ENCODE results near the gene PLA2G2F. TPM values are rescaled to one million over a fixed set of nuclear protein-coding genes. Genes with fewer than 3 reads are reported as not detected.

Gene PLA2G2F
- total and polyA plus RNA-seq, 7 donors: 0.03 TPM; not detected in 6

GRCh38 chr1:20137604-20138003 is 1.5 kb upstream of the PLA2G2F start:
- no peak for DNase-seq
- H3K27ac ChIP-seq: no peak overlapping the region
- H3K36me3 ChIP-seq (ENCODE audit: insufficient read depth in 1 of 2, low read depth in 1 of 2): no peaks in the 10 kb centered on the region
- WGBS, 3 donors: 56 to 60% (median 57%) methylated on average over 1 of the region's 1 CpG
- no peaks in the 10 kb centered on the region for H3K9me3 ChIP-seq
- H3K4me3 ChIP-seq: no peak overlapping the region
- TF ChIP-seq CTCF (IDR thresholded peaks at IDR 0.05): no peak
- H3K27me3 ChIP-seq (ENCODE audit: insufficient read depth in 3 of 3, low read length in 2 of 3): peaks cover 0 to 3% (median 0%) of the 10 kb centered on the region in 3 donors
- ATAC-seq: no peak
- no peaks in the 10 kb centered on the region for H3K4me1 ChIP-seq
- intact Hi-C loops (cut with DNase I): no loop called here

- H3K27me3 ChIP-seq (ENCODE audit: insufficient read depth in 3 of 3, low read length in 2 of 3): peaks cover 0 to 3% (median 0%) of the 10 kb centered on the region in 3 donors
- no peak for ATAC-seq
- 86 to 96% (median 91%) methylated on average over 6 of the region's 6 CpGs for WGBS, 3 donors
These were observed 777 bp upstream of the PLA2G2F start for GRCh38 chr1:20138346-20138745.

GRCh38 chr1:20139776-20140612 is 871 bp downstream of the PLA2G2F start:
- peaks cover 0 to 3% (median 0%) of the 10 kb centered on the region in 3 donors for H3K27me3 ChIP-seq (ENCODE audit: insufficient read depth in 3 of 3, low read length in 2 of 3)
- no peaks in the 10 kb centered on the region for H3K4me1 ChIP-seq
- intact Hi-C loops (cut with DNase I): no loop called here
- no peak for DNase-seq
- 73 to 85% (median 79%) methylated on average over 12 to 13 of the region's 13 CpGs for WGBS, 3 donors
- H3K9me3 ChIP-seq: no peaks in the 10 kb centered on the region
- TF ChIP-seq CTCF (IDR thresholded peaks at IDR 0.05): no peak
- H3K27ac ChIP-seq: no peak overlapping the region
- H3K4me3 ChIP-seq: no peak overlapping the region
- no peaks in the 10 kb centered on the region for H3K36me3 ChIP-seq (ENCODE audit: insufficient read depth in 1 of 2, low read depth in 1 of 2)
- ATAC-seq: no peak

More at GRCh38 chr1:20138346-20138745, 777 bp upstream of the PLA2G2F start:
- no peak for TF ChIP-seq CTCF (IDR thresholded peaks at IDR 0.05)
- H3K9me3 ChIP-seq: no peaks in the 10 kb centered on the region
- H3K36me3 ChIP-seq (ENCODE audit: insufficient read depth in 1 of 2, low read depth in 1 of 2): no peaks in the 10 kb centered on the region
- intact Hi-C loops (cut with DNase I): no loop called here
- no peak overlapping the region for H3K4me3 ChIP-seq
- no peak for DNase-seq
- no peaks in the 10 kb centered on the region for H3K4me1 ChIP-seq
- no peak overlapping the region for H3K27ac ChIP-seq

GRCh38 chr1:20141001-20141400 is 1.9 kb downstream of the PLA2G2F start:
- H3K27ac ChIP-seq: no peak overlapping the region
- TF ChIP-seq CTCF (IDR thresholded peaks at IDR 0.05): no peak
- ATAC-seq: no peak
- intact Hi-C loops (cut with DNase I): no loop called here
- WGBS, 3 donors: 78 to 80% (median 80%) methylated on average over 9 of the region's 9 CpGs
- no peaks in the 10 kb centered on the region for H3K36me3 ChIP-seq (ENCODE audit: insufficient read depth in 1 of 2, low read depth in 1 of 2)
- no peaks in the 10 kb centered on the region for H3K9me3 ChIP-seq
- no peaks in the 10 kb centered on the region for H3K4me1 ChIP-seq
- DNase-seq: no peak
- no peak overlapping the region for H3K4me3 ChIP-seq
- peaks cover 0 to 10% (median 0%) of the 10 kb centered on the region in 3 donors for H3K27me3 ChIP-seq (ENCODE audit: insufficient read depth in 3 of 3, low read length in 2 of 3)

All from psoas muscle (tissue), 8 donors.